GM18951 (cell line): Measurements from ENCODE around the gene ACAT2.
"Not testable (repeated sequence)": the region's sequence is repeated elsewhere in the genome, so short reads cannot be mapped to it uniquely, and the experiment has no call there.

Source experiments
- POLR2A ChIP-seq: IDR thresholded peaks from 4 replicates; pipeline ENCODE4 v1.6.1; 2011; ENCODE audit warnings: mild to moderate bottlenecking; ENCODE audit not compliant: insufficient read length, insufficient read depth; ENCODE audit errors: extremely low read depth
- in situ Hi-C: fragments of 300-500 bp; cut with MboI; formaldehyde crosslinking; loops from one replicate; pipeline ENCODE4 v1.12.0; 2022; ENCODE audit warnings: low sequenced_read_pairs, mixed read lengths, inconsistent platforms; ENCODE audit not compliant: unreplicated experiment

The ACAT2 gene

GRCh38 chr6:159817951-159818739 is 56.3 kb downstream of the ACAT2 start:
- in situ Hi-C loops: no loop called here
- TF ChIP-seq POLR2A: no peak

GRCh38 chr6:159819098-159819497 is 57.3 kb downstream of the ACAT2 start:
- TF ChIP-seq POLR2A: no peak
- in situ Hi-C loops: no loop called here

- no peak for TF ChIP-seq POLR2A
- in situ Hi-C loops: no loop called here
These were observed 58.2 kb downstream of the ACAT2 start for GRCh38 chr6:159819932-159820640.

GRCh38 chr6:159821122-159821521 is 59.3 kb downstream of the ACAT2 start:
- in situ Hi-C loops: no loop called here
- no peak for TF ChIP-seq POLR2A

- in situ Hi-C loops: no loop called here
- no peak for TF ChIP-seq POLR2A
These were observed 59.9 kb downstream of the ACAT2 start for GRCh38 chr6:159821726-159822125.

- no peak for TF ChIP-seq POLR2A
- in situ Hi-C loops: no loop called here
These were observed 62.1 kb downstream of the ACAT2 start for GRCh38 chr6:159823953-159824352.

GRCh38 chr6:159824690-159825089 is 62.8 kb downstream of the ACAT2 start:
- in situ Hi-C loops: not testable (repeated sequence)

- no peak for TF ChIP-seq POLR2A
- in situ Hi-C loops: no loop called here
These were observed 64.2 kb downstream of the ACAT2 start for GRCh38 chr6:159826004-159826403.

- no peak for TF ChIP-seq POLR2A
- in situ Hi-C loops: no loop called here
These were observed 65.3 kb downstream of the ACAT2 start for GRCh38 chr6:159826968-159827647.

GRCh38 chr6:159828074-159828473 is 66.2 kb downstream of the ACAT2 start:
- in situ Hi-C loops: no loop called here
- no peak for TF ChIP-seq POLR2A
